H9 (cell line): ENCODE results near the gene TBL3. TPM values are rescaled to one million over a fixed set of nuclear protein-coding genes. Genes with fewer than 3 reads are reported as not detected.
A peak's percentile ranks its signal among the peaks of the same experiment; 100 is the strongest.

Experiments used
- DNase-seq: peaks from one replicate; pipeline ENCODE4 v3.0.0-alpha.2; 2017
- H2AFZ ChIP-seq: one replicate; pipeline ENCODE4 v1.6.1; 2013; ENCODE audit warnings: mild to moderate bottlenecking, low read length, control low read depth, moderate library complexity
- H2AK5ac ChIP-seq: 2 replicates; pipeline ENCODE4 v1.6.1; 2013; ENCODE audit warnings: low read length, control low read depth, mixed read lengths; ENCODE audit not compliant: insufficient read length
- H2BK120ac ChIP-seq: one replicate; pipeline ENCODE4 v1.6.1; 2013; ENCODE audit warnings: low read depth, mild to moderate bottlenecking, low read length, control low read depth, inconsistent platforms; ENCODE audit not compliant: poor library complexity, severe bottlenecking
- H2BK12ac ChIP-seq: 2 replicates; pipeline ENCODE4 v1.6.1; 2013; ENCODE audit warnings: low read length, control low read depth, mixed read lengths, low read depth; ENCODE audit not compliant: insufficient read length
- H2BK15ac ChIP-seq: 2 replicates; pipeline ENCODE4 v1.6.1; 2013; ENCODE audit warnings: low read depth, low read length, control low read depth
- H2BK20ac ChIP-seq: one replicate; pipeline ENCODE4 v1.6.1; 2013; ENCODE audit warnings: low read depth, mild to moderate bottlenecking, low read length, control low read depth, inconsistent platforms; ENCODE audit not compliant: poor library complexity, severe bottlenecking
- H2BK5ac ChIP-seq: 2 replicates; pipeline ENCODE4 v1.6.1; 2013; ENCODE audit warnings: low read length, control low read depth, mixed read lengths; ENCODE audit not compliant: insufficient read length
- H3K14ac ChIP-seq: 2 replicates; pipeline ENCODE4 v1.6.1; 2013; ENCODE audit warnings: low read length, control low read depth; ENCODE audit not compliant: insufficient read depth
- H3K18ac ChIP-seq: 2 replicates; pipeline ENCODE4 v1.6.1; 2013; ENCODE audit warnings: low read depth, mild to moderate bottlenecking, mixed read lengths, low read length, control low read depth; ENCODE audit not compliant: insufficient read length
- H3K23ac ChIP-seq: 2 replicates; pipeline ENCODE4 v1.6.1; 2013; ENCODE audit warnings: low read length, control low read depth, mixed read lengths, low read depth; ENCODE audit not compliant: insufficient read length
- H3K23me2 ChIP-seq: 2 replicates; pipeline ENCODE4 v1.6.1; 2013; ENCODE audit warnings: low read depth, mild to moderate bottlenecking, mixed read lengths, low read length, control low read depth; ENCODE audit not compliant: insufficient read length, poor library complexity, severe bottlenecking
- H3K27ac ChIP-seq: 2 replicates; pipeline ENCODE4 v1.5.1; 2013; ENCODE audit warnings: low read length, control low read depth, mixed read lengths, low read depth; ENCODE audit not compliant: insufficient read length
- H3K27me3 ChIP-seq: 2 replicates; pipeline ENCODE4 v1.6.1; 2013; ENCODE audit warnings: low read length, control low read depth, inconsistent platforms; ENCODE audit not compliant: insufficient read depth
- H3K4ac ChIP-seq: 2 replicates; pipeline ENCODE4 v1.6.1; 2013; ENCODE audit warnings: low read depth, mild to moderate bottlenecking, control low read depth, inconsistent platforms, low read length, moderate library complexity
- H3K4me1 ChIP-seq: 2 replicates; pipeline ENCODE4 v1.6.1; 2013; ENCODE audit warnings: low read length, control low read depth, inconsistent platforms; ENCODE audit not compliant: insufficient read depth
- H3K4me2 ChIP-seq: 2 replicates; pipeline ENCODE4 v1.6.1; 2013; ENCODE audit warnings: low read length, control low read depth, mixed read lengths; ENCODE audit not compliant: insufficient read length, insufficient read depth
- H3K56ac ChIP-seq: 2 replicates; pipeline ENCODE4 v1.6.1; 2013; ENCODE audit warnings: low read depth, mild to moderate bottlenecking, mixed read lengths, low read length, control low read depth; ENCODE audit not compliant: insufficient read length
- H3K79me1 ChIP-seq: 2 replicates; pipeline ENCODE4 v1.6.1; 2013; ENCODE audit warnings: low read depth, mild to moderate bottlenecking, moderate library complexity, low read length, control low read depth, inconsistent platforms; ENCODE audit not compliant: insufficient read depth, poor library complexity, severe bottlenecking
- H3K79me2 ChIP-seq: 2 replicates; pipeline ENCODE4 v1.6.1; 2013; ENCODE audit warnings: low read length, control low read depth, inconsistent platforms; ENCODE audit not compliant: insufficient read depth
- H3K9ac ChIP-seq: 2 replicates; pipeline ENCODE4 v1.6.1; 2013; ENCODE audit warnings: low read length, control low read depth, mixed read lengths; ENCODE audit not compliant: insufficient read length; ENCODE audit errors: extremely low read depth
- H3K9me3 ChIP-seq: one replicate; pipeline ENCODE4 v1.6.1; 2013; ENCODE audit warnings: low read depth, low read length, inconsistent platforms; ENCODE audit not compliant: control insufficient read depth
- H3T11ph ChIP-seq: one replicate; pipeline ENCODE4 v1.6.1; 2013; ENCODE audit warnings: mild to moderate bottlenecking, low read length, control low read depth, inconsistent platforms
- H4K20me1 ChIP-seq: one replicate; pipeline ENCODE4 v1.6.1; 2013; ENCODE audit not compliant: control insufficient read depth, insufficient read length, insufficient read depth
- H4K5ac ChIP-seq: 2 replicates; pipeline ENCODE4 v1.6.1; 2013; ENCODE audit warnings: low read depth, mild to moderate bottlenecking, mixed read lengths, low read length, control low read depth; ENCODE audit not compliant: insufficient read length
- H4K8ac ChIP-seq: replicated peaks from 2 replicates; pipeline ENCODE4 v1.6.1; 2013; ENCODE audit warnings: low read length, control low read depth, mixed read lengths, low read depth; ENCODE audit not compliant: insufficient read length
- H4K91ac ChIP-seq: 2 replicates; pipeline ENCODE4 v1.6.1; 2013; ENCODE audit warnings: low read depth, mild to moderate bottlenecking, moderate library complexity, mixed read lengths, low read length, control low read depth; ENCODE audit not compliant: insufficient read length
- H3K27ac Mint-ChIP-seq, 3 experiments: 2 replicates in 2 of 3; 3 replicates in 1 of 3; pipeline ENCODE4 v1.8.0; 2020 to 2021; ENCODE audit warnings: mixed read lengths in 3 of 3, mild to moderate bottlenecking in 1 of 3, moderate library complexity in 1 of 3
- H3K27me3 Mint-ChIP-seq: 2 replicates; pipeline ENCODE4 v1.8.0; 2021; ENCODE audit warnings: low read depth, mild to moderate bottlenecking, moderate library complexity, mixed read lengths
- H3K36me3 Mint-ChIP-seq, 3 experiments: 2 replicates in 2 of 3; 3 replicates in 1 of 3; pipeline ENCODE4 v1.8.0; 2020 to 2021; ENCODE audit warnings: low read depth in 3 of 3, mixed read lengths in 3 of 3; ENCODE audit not compliant: insufficient read depth in 1 of 3
- H3K4me1 Mint-ChIP-seq, 2 experiments: 2 replicates each; pipeline ENCODE4 v1.8.0; 2020; ENCODE audit warnings: mixed read lengths in 2 of 2
- H3K4me3 Mint-ChIP-seq, 2 experiments: 2 replicates in 1 of 2; 3 replicates in 1 of 2; pipeline ENCODE4 v1.8.0; 2020 to 2021; ENCODE audit warnings: mild to moderate bottlenecking in 2 of 2, mixed read lengths in 2 of 2, moderate library complexity in 1 of 2
- H3K9me3 Mint-ChIP-seq, 2 experiments: 2 replicates in 1 of 2; 3 replicates in 1 of 2; pipeline ENCODE4 v1.8.0; 2020; ENCODE audit warnings: mild to moderate bottlenecking in 2 of 2, mixed read lengths in 2 of 2, moderate library complexity in 1 of 2
- WGBS: extraction: QIAGEN DNeasy Blood & Tissue Kit; methylation state at CpG from one replicate; pipeline ENCODE4 v1.1.7; 2013; ENCODE audit warnings: missing lambda C conversion rate, low lambda C conversion rate, mixed read lengths; ENCODE audit not compliant: insufficient read length; ENCODE audit errors: extremely low coverage; 5-methylcytosine and 5-hydroxymethylcytosine counted together
- total RNA-seq: library from RNA; stranded (reverse); gene quantifications from 2 replicates; pipeline ENCODE4 v1.2.1, GENCODE V29; 2021
- TF ChIP-seq, protein P1 (sequence below): fragments of 200-600 bp; sonication (generic); conservative IDR thresholded peaks from 3 replicates; pipeline ENCODE4 v1.8.0; 2021; ENCODE audit warnings: antibody characterized with exemption, mild to moderate bottlenecking

TBL3 gene
- total RNA-seq, 1 experiment from 2014 or later = 54.0 TPM

DNA sequence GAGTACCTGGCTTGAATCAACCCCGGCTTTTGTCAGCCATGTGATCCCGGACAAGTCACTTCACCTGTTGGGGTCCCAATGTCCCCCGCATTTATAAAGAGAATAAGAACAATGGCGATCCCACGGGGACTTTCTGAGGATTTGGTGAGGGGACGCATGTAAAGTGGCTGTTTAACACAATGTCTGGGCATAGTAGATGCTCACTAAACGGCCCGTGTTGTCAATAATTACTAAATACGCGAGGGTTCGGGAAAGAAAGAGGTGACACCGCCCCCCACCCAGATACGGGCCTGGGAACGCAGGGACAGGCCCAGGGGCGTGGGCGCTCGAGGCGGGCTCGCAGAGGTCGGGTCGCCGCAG, 19.7 kb downstream of the TBL3 start:
- Histone ChIP-seq H2BK5ac (no peak overlapping the region), H3K79me1 (no peaks in the 10 kb centered on the region), H3K23me2 (peaks cover 18% of the 10 kb centered on the region), H3K14ac (0 out of 2 replicates have a peak overlapping the region, but pooled peaks have one; percentile 50), H3T11ph (no peak overlapping the region), H2BK12ac (no peak overlapping the region), H3K4me2 (peak overlapping the region; percentile 53), H3K18ac (peak overlapping the region; percentile 58), H3K27ac (no peak overlapping the region), H4K20me1 (no peaks in the 10 kb centered on the region), H2BK120ac (no peak overlapping the region), H3K56ac (no peak overlapping the region), H4K91ac (no peak overlapping the region), H3K4ac (no peak overlapping the region), H2BK20ac (no peak overlapping the region), H3K79me2 (no peaks in the 10 kb centered on the region), H4K8ac (no peak overlapping the region), H3K23ac (no peak overlapping the region), H4K5ac (no peak overlapping the region), H2AK5ac (no peak overlapping the region), H3K9ac (no peak overlapping the region), H3K9me3 (no peaks in the 10 kb centered on the region), H2AFZ (no peak overlapping the region), H3K27me3 (peaks cover 15% of the 10 kb centered on the region; the same call in 1 of the 2 replicates), H2BK15ac (no peak overlapping the region; the same call in 1 of the 2 replicates), H3K4me1 (no peaks in the 10 kb centered on the region; the same call in 1 of the 2 replicates)
- peaks cover 0 to 6% (median 5%) of the 10 kb centered on the region in 3 experiments; a peak in 6 of 7 replicates for H3K36me3 Mint-ChIP-seq
- H3K27me3 Mint-ChIP-seq = peaks cover 42% of the 10 kb centered on the region
- H3K27ac Mint-ChIP-seq = no peak overlapping the region
- no peaks in the 10 kb centered on the region; a peak in 1 of 5 replicates for H3K9me3 Mint-ChIP-seq
- WGBS = no CpG with 5 or more reads among the region's 22 CpGs
- peak overlapping the region; percentile 66 to 84 for H3K4me3 Mint-ChIP-seq
- H3K4me1 Mint-ChIP-seq = peaks cover 16 to 20% of the 10 kb centered on the region in 2 experiments
- TF ChIP-seq, protein P1, sequence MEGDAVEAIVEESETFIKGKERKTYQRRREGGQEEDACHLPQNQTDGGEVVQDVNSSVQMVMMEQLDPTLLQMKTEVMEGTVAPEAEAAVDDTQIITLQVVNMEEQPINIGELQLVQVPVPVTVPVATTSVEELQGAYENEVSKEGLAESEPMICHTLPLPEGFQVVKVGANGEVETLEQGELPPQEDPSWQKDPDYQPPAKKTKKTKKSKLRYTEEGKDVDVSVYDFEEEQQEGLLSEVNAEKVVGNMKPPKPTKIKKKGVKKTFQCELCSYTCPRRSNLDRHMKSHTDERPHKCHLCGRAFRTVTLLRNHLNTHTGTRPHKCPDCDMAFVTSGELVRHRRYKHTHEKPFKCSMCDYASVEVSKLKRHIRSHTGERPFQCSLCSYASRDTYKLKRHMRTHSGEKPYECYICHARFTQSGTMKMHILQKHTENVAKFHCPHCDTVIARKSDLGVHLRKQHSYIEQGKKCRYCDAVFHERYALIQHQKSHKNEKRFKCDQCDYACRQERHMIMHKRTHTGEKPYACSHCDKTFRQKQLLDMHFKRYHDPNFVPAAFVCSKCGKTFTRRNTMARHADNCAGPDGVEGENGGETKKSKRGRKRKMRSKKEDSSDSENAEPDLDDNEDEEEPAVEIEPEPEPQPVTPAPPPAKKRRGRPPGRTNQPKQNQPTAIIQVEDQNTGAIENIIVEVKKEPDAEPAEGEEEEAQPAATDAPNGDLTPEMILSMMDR = no peak
- DNase-seq = no peak
